K562 treated with DMSO at 1 percent for 4 hours (cell line): ENCODE measurements around the gene ATP5F1E. TPM values are rescaled to one million over a fixed set of nuclear protein-coding genes. Genes with fewer than 3 reads are reported as not detected.

Experiments used
- total RNA-seq: library from RNA; unstranded; fragments of 300-600 nt; gene quantifications from 2 replicates; pipeline ENCODE4 v1.2.3, GENCODE V29; 2022; ENCODE audit not compliant: insufficient read depth

The ATP5F1E gene
- total RNA-seq, result 18.9 and 21.8 TPM in 2 replicates

GRCh38 chr20:59032023-59032712 lies at the start of gene ATP5F1E:
Gene ATP5F1E, minus strand, starts transcription at chr20:59032335. Its CDS starts 84 bp downstream, at chr20:59032251.

GRCh38 chr20:59042151-59042795 lies 10.1 kb upstream of the ATP5F1E start, which contains the start of gene PRELID3B:
Gene PRELID3B, minus strand, starts transcription at chr20:59042786. Its CDS starts 56 bp downstream, at chr20:59042730.

GRCh38 chr20:59019217-59019616 lies 12.9 kb downstream of the ATP5F1E start, which contains the start of gene TUBB1:
Gene TUBB1, plus strand, starts transcription at chr20:59019429. Its CDS starts 94 bp downstream, at chr20:59019523.

GRCh38 chr20:59006864-59007664 lies 25.1 kb downstream of the ATP5F1E start, which contains the start of gene CTSZ:
Gene CTSZ, minus strand, starts transcription at chr20:59007254. Its CDS starts 126 bp downstream, at chr20:59007128.

GRCh38 chr20:58980711-58981627 lies 51.2 kb downstream of the ATP5F1E start, which contains the start of gene NELFCD:
Gene NELFCD, plus strand, starts transcription at chr20:58981256. Its CDS starts 54 bp downstream, at chr20:58981310.

Other genes starting within 250 kb of the ATP5F1E start
- gene GNAS-AS1, start 181.4 kb downstream of the ATP5F1E start, total RNA-seq, result 1.4 and 1.8 TPM in 2 replicates
- 626 and 702 TPM in 2 replicates for gene GNAS, start 179.6 kb downstream of the ATP5F1E start, total RNA-seq
- gene NELFCD, start 51.1 kb downstream of the ATP5F1E start, total RNA-seq, result 65.8 and 83.4 TPM in 2 replicates
- 111 and 123 TPM in 2 replicates for gene CTSZ, start 25.1 kb downstream of the ATP5F1E start, total RNA-seq
- 0.82 and 1.0 TPM in 2 replicates for gene TUBB1, start 12.9 kb downstream of the ATP5F1E start, total RNA-seq
- gene PRELID3B, start 10.5 kb upstream of the ATP5F1E start, total RNA-seq, result 23.6 and 30.3 TPM in 2 replicates
- gene ZNF831, start 131.5 kb upstream of the ATP5F1E start, total RNA-seq, result not detected in 2 replicates